OCI-LY3 (cell line): ENCODE results near the gene DENND1A.
"Not testable (repeated sequence)": the region's sequence is repeated elsewhere in the genome, so short reads cannot be mapped to it uniquely, and the experiment has no call there.

Source experiments
- H2AFZ ChIP-seq: fragments of 200-600, 300-600 bp; shearing (Covaris generic); 2 replicates; pipeline ENCODE4 v1.6.0; 2014; ENCODE audit warnings: antibody characterized with exemption, low read depth, low read length
- H3K27ac ChIP-seq: fragments of 200-600, 300-600 bp; sonication (generic); 2 replicates; pipeline ENCODE4 v1.5.1; 2014; ENCODE audit warnings: mild to moderate bottlenecking, low read length, moderate library complexity, mixed read lengths
- H3K27me3 ChIP-seq: fragments of 200-600, 300-600 bp; sonication (generic); 2 replicates; pipeline ENCODE4 v1.6.1; 2014; ENCODE audit warnings: low read depth, low read length, mixed read lengths
- H3K36me3 ChIP-seq: fragments of 200-600, 300-600 bp; sonication (generic); replicated peaks from 2 replicates; pipeline ENCODE3; 2014; ENCODE audit warnings: low read depth, low read length, mixed read lengths
- H3K4me1 ChIP-seq: fragments of 300-600, 200-600 bp; sonication (generic); 2 replicates; pipeline ENCODE4 v1.6.1; 2014; ENCODE audit warnings: low read length, mixed read lengths
- H3K4me2 ChIP-seq: fragments of 200-600, 300-600 bp; sonication (generic); 2 replicates; pipeline ENCODE4 v1.6.1; 2014; ENCODE audit warnings: low read length, mixed read lengths
- H3K4me3 ChIP-seq: fragments of 300-600, 200-600 bp; sonication (generic); 2 replicates; pipeline ENCODE4 v1.5.1; 2014; ENCODE audit warnings: antibody characterized with exemption, mild to moderate bottlenecking, low read length, moderate library complexity
- H3K79me2 ChIP-seq: fragments of 300-600, 200-600 bp; shearing (Covaris generic); 2 replicates; pipeline ENCODE4 v1.6.1; 2014; ENCODE audit warnings: mild to moderate bottlenecking, low read length, mixed read lengths
- H3K9ac ChIP-seq: fragments of 300-600, 200-600 bp; shearing (Covaris generic); 2 replicates; pipeline ENCODE4 v1.6.0; 2014; ENCODE audit warnings: mild to moderate bottlenecking, low read length, moderate library complexity
- H3K9me3 ChIP-seq: fragments of 200-600, 300-600 bp; shearing (Covaris generic); 2 replicates; pipeline ENCODE4 v1.6.1; 2014; ENCODE audit warnings: low read length, mixed read lengths; ENCODE audit not compliant: insufficient read depth
- H4K20me1 ChIP-seq: fragments of 200-600, 300-600 bp; sonication (generic); 2 replicates; pipeline ENCODE4 v1.6.1; 2016; ENCODE audit warnings: low read length, mixed read lengths; ENCODE audit not compliant: insufficient read depth
- CTCF ChIP-seq: fragments of 200-600, 300-600 bp; sonication (generic); IDR thresholded peaks from 2 replicates; pipeline ENCODE4 v1.5.1; 2014; ENCODE audit warnings: antibody characterized with exemption, low read length, low read depth
- EZH2phosphoT487 ChIP-seq: fragments of 200-600 bp; shearing (Covaris generic); IDR thresholded peaks from 2 replicates; pipeline ENCODE4 v1.6.1; 2018; ENCODE audit warnings: antibody characterized with exemption, mixed run types, low read depth

DENND1A gene

GRCh38 chr9:123942542-123942941 lies 12.6 kb upstream of the DENND1A start:
- Histone ChIP-seq H3K4me3 (no peak overlapping the region), H2AFZ (no peak overlapping the region), H3K4me1 (peaks cover 41% of the 10 kb centered on the region), H3K4me2 (no peak overlapping the region), H4K20me1 (no peaks in the 10 kb centered on the region), H3K27ac (no peak overlapping the region), H3K27me3 (no peaks in the 10 kb centered on the region), H3K36me3 (no peaks in the 10 kb centered on the region), H3K9me3 (no peaks in the 10 kb centered on the region), H3K9ac (no peak overlapping the region), H3K79me2 (no peaks in the 10 kb centered on the region)
- no peak for TF ChIP-seq CTCF
- no peak for TF ChIP-seq EZH2phosphoT487

- Histone ChIP-seq H3K9me3 (no peaks in the 10 kb centered on the region), H4K20me1 (no peaks in the 10 kb centered on the region), H3K4me3 (no peak overlapping the region), H3K9ac (no peak overlapping the region), H3K27me3 (no peaks in the 10 kb centered on the region), H3K36me3 (no peaks in the 10 kb centered on the region), H3K27ac (peak overlapping the region; percentile 53; the same call in 1 of the 2 replicates), H3K4me1 (peaks cover 41% of the 10 kb centered on the region), H3K4me2 (peak overlapping the region; percentile 58), H2AFZ (no peak overlapping the region), H3K79me2 (no peaks in the 10 kb centered on the region)
- TF ChIP-seq CTCF, result no peak
- TF ChIP-seq EZH2phosphoT487, result no peak
Measured at GRCh38 chr9:123941524-123942070, 11.7 kb upstream of the DENND1A start.

- H2AFZ ChIP-seq, result no peak overlapping the region; the same call in 1 of the 2 replicates
- H3K4me3 ChIP-seq, result peak overlapping the region; percentile 26; the same call in 1 of the 2 replicates
- H3K36me3 ChIP-seq, result no peaks in the 10 kb centered on the region
- peaks cover 41% of the 10 kb centered on the region for H3K4me1 ChIP-seq
- H4K20me1 ChIP-seq, result no peaks in the 10 kb centered on the region
- 0 out of 2 replicates have a peak, but pooled peaks cover 4% of the 10 kb centered on the region for H3K9me3 ChIP-seq
- peaks cover 6% of the 10 kb centered on the region; the same call in 1 of the 2 replicates for H3K27me3 ChIP-seq
- TF ChIP-seq EZH2phosphoT487 (no peak), CTCF (no peak)
- no peaks in the 10 kb centered on the region for H3K79me2 ChIP-seq
- H3K27ac ChIP-seq, result peak overlapping the region; percentile 53
- H3K9ac ChIP-seq, result peak overlapping the region; percentile 38; the same call in 1 of the 2 replicates
- H3K4me2 ChIP-seq, result peak overlapping the region; percentile 58
Measured at GRCh38 chr9:123940721-123941523, 11.0 kb upstream of the DENND1A start.

GRCh38 chr9:123938401-123938800 lies 8.5 kb upstream of the DENND1A start:
- Histone ChIP-seq H3K36me3 (no peaks in the 10 kb centered on the region), H3K9me3 (peaks cover 4% of the 10 kb centered on the region; the same call in 1 of the 2 replicates), H3K4me3 (no peak overlapping the region)

GRCh38 chr9:123936575-123936974 lies 6.6 kb upstream of the DENND1A start:
- not testable (repeated sequence) for H3K79me2 ChIP-seq, H3K4me3 ChIP-seq, H3K27ac ChIP-seq, H3K36me3 ChIP-seq, H4K20me1 ChIP-seq, H3K9me3 ChIP-seq, H3K4me2 ChIP-seq, H3K9ac ChIP-seq, H2AFZ ChIP-seq
- peaks cover 45% of the 10 kb centered on the region for H3K4me1 ChIP-seq
- peaks cover 29% of the 10 kb centered on the region for H3K27me3 ChIP-seq

More at GRCh38 chr9:123938401-123938800, 8.5 kb upstream of the DENND1A start:
- Histone ChIP-seq H2AFZ (no peak overlapping the region), H3K4me2 (peak overlapping the region; percentile 20; the same call in 1 of the 2 replicates), H4K20me1 (no peaks in the 10 kb centered on the region), H3K27me3 (peaks cover 27% of the 10 kb centered on the region), H3K27ac (no peak overlapping the region), H3K79me2 (no peaks in the 10 kb centered on the region), H3K4me1 (peaks cover 41% of the 10 kb centered on the region), H3K9ac (no peak overlapping the region)
- no peak for TF ChIP-seq CTCF
- TF ChIP-seq EZH2phosphoT487, result no peak
